Smooth muscle cell of the brain vasculature (primary cell): Measurements from ENCODE around the gene HARS2.
"Not testable (repeated sequence)": the region's sequence is repeated elsewhere in the genome, so short reads cannot be mapped to it uniquely, and the experiment has no call there.

Experiments used
- DNase-seq: peaks from one replicate; pipeline ENCODE4 v3.0.0-alpha.2; 2012; ENCODE audit warnings: low read depth, low spot score

The HARS2 gene

GRCh38 chr5:140700177-140701144, 9.2 kb downstream of the HARS2 start, which contains the start of gene ZMAT2:
Gene ZMAT2, plus strand, starts transcription at chr5:140700447. Its CDS starts 14 bp downstream, at chr5:140700461.
- DNase-seq = peak; percentile 91

DNA sequence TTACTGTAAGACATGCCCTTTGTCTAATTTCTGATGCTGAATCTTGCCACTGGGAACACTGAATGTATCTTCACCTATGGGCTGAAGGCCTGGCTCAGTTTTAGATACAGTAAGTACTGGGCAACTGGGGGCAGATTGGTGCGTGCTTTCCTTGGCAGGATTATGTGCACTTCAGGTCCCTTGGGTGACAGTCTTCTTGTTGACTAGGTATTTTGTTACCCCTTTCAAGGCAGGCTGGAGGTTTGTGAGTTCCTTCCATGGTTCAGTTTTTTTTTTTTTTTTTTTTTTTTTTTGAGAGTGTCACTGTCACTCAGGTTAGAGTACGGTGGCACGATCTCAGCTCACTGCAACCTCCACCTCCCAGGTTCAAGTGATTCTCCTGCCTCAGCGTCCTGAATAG, 16.6 kb downstream of the HARS2 start:
- no peak for DNase-seq

- not testable (repeated sequence) for DNase-seq
Observed at GRCh38 chr5:140708787-140709186, 17.5 kb downstream of the HARS2 start.

- peak; percentile 93 for DNase-seq
Observed at GRCh38 chr5:140710899-140711552, 19.8 kb downstream of the HARS2 start.

GRCh38 chr5:140711794-140712193, 20.5 kb downstream of the HARS2 start:
- DNase-seq = no peak

- no peak for DNase-seq
Observed at GRCh38 chr5:140713562-140714094, 22.4 kb downstream of the HARS2 start.

DNA sequence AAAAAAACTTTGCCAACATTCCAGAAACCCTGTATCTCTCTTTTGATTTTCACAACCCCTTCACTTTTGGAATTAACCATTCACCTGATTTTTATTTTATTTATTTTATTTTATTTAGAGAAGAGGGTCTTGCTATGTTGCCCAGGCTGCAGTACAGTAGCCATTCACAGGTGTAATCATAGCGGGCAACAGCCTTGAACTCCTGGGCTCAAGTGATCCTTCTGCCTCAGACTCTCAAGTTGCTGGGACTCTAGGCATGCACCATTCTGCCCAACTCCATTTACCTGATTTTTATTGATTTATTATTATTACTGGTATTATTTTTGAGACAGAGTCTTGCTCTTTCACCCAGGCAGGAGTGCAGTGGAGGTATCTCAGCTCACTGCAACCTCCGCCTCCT, 25.0 kb downstream of the HARS2 start:
- DNase-seq = not testable (repeated sequence)

DNA sequence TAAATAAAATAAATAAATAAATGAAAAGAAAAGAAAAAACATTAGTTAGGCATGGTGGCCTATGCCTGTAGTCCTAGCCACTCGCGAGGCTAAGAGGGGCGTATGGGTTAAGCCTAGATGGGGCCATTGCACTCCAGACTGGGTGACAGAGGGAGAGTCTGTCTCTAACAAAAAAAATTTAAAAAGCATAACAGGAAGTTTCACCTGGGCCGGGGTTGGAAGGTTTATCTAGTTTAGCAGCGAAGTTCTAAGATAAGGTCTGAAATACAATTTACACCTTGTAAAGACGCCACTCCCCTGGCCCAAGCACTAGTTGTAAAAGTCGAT, 27.0 kb downstream of the HARS2 start:
- no peak for DNase-seq

GRCh38 chr5:140720738-140721137, 29.5 kb downstream of the HARS2 start:
- not testable (repeated sequence) for DNase-seq

DNA sequence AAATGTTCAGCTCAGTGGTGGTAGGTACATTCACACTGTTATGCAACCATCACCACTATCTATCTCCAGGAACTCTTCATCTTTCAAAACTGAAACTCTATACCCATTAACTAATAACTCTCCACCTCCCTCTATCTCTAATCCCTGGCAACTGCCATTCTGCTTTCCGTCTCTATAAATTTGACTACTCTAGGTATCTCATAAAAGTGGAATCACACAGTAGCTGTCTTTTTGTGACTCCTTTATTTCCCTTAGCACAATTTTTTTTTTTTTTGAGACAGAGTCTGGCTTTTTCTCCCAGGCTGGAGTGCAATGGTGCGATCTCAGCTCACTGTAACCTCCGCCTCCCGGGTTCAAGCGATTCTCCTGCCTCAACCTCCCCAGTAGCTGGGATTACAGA, 30.1 kb downstream of the HARS2 start:
- DNase-seq = not testable (repeated sequence)

- DNase-seq = peak; percentile 57
Observed at GRCh38 chr5:140725799-140726471, 34.7 kb downstream of the HARS2 start.

DNA sequence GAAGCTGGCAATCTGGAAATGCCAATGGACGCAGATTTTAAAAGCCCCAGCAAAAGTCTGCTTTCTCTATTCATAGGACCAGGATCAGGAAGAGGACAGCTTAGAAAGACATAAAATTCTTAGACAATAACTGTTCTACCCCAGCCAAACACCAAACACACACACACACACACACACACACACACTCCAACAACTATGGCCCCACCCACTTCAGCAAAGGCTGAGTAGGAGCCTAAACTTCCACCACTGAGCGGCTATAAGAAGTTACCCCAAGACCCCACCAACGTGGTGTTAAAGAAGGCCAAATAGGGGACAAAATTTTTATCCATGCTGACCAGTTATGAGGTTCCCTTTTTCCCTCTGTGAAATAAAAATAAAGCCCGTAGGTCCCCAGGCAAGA, 41.8 kb downstream of the HARS2 start:
- DNase-seq = no peak

DNA sequence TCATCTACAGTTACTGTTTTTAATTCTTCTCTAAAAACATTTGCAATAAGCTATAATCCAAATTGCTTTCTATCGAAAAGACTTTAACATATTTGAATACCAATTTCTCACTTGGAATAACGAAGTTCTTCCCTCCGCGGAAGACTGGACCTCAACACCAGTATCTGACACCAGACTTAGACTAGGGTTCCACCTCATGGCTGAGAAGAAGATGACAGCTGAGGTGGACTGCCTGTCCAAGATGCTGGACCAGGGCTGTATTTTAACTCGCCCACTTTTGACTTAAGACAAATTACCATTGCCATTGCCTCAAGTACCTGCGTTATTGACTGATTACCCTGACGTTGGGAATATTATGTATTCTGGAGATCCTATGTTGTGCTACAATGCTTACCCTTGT, 43.1 kb downstream of the HARS2 start:
- no peak for DNase-seq

DNA sequence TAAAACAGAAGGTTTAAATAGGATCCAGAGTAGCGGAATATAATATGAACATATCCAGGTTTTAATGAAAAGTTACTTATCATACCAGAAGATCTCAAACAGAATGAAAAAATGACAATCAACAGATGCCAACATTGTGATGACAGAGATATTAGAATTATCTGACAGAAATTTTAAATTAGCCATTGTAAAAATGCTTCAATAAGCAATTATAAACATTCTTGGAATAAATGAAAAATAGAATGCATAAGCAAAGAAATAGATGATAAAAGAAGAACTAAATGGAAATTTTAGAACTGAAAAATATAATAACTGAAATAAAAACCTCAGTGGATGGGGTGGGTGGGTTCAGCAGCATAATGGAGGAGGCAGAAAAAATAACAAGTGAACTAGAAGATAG, 46.2 kb downstream of the HARS2 start:
- DNase-seq = no peak

GRCh38 chr5:140741967-140742366, 50.7 kb downstream of the HARS2 start:
- DNase-seq = no peak
